ENCODE measurements around the gene RSF1. TPM values are rescaled to one million over a fixed set of nuclear protein-coding genes. Genes with fewer than 3 reads are reported as not detected.

RSF1 gene
- total RNA-seq, 4 donors from 2014 or later, result 32.2 to 51.5 (median 46.9) TPM

GRCh38 chr11:77690649-77691048, 129.9 kb downstream of the RSF1 start:
- 97% methylated on average over 3 of the region's 3 CpGs for WGBS, 2 donors
- intact Hi-C loops (cut with DNase I; ENCODE audit: low total_unique reads), result no loop called here
- no peak for TF ChIP-seq CTCF (IDR thresholded peaks at IDR 0.05)
- no peak for TF ChIP-seq POLR2A (IDR thresholded peaks at IDR 0.05)
- no peak for DNase-seq (ENCODE audit: low spot score in 2 of 2)
- H3K4me3 ChIP-seq (ENCODE audit: low read depth, poor library complexity, severe bottlenecking), result no peak overlapping the region

- H3K4me3 ChIP-seq (ENCODE audit: low read depth, poor library complexity, severe bottlenecking), result no peak overlapping the region
- TF ChIP-seq POLR2A (IDR thresholded peaks at IDR 0.05), result no peak
- TF ChIP-seq CTCF (IDR thresholded peaks at IDR 0.05), result no peak
- intact Hi-C loops (cut with DNase I; ENCODE audit: low total_unique reads), result no loop called here
- DNase-seq (ENCODE audit: low spot score in 2 of 2), result no peak
These were observed 133.4 kb downstream of the RSF1 start for GRCh38 chr11:77687088-77687487.

- TF ChIP-seq POLR2A (IDR thresholded peaks at IDR 0.05), result no peak
- WGBS, 2 donors, result 90 to 95% methylated on average over 3 of the region's 3 CpGs
- DNase-seq (ENCODE audit: low spot score in 2 of 2), result no peak
- intact Hi-C loops (cut with DNase I; ENCODE audit: low total_unique reads), result no loop called here
- H3K4me3 ChIP-seq (ENCODE audit: low read depth, poor library complexity, severe bottlenecking), result no peak overlapping the region
These were observed 143.4 kb downstream of the RSF1 start for GRCh38 chr11:77677138-77677537.

- intact Hi-C loops (cut with DNase I; ENCODE audit: low total_unique reads), result no loop called here
- WGBS, 2 donors, result 97 to 100% methylated on average over 1 of the region's 1 CpG
- H3K4me3 ChIP-seq (ENCODE audit: low read depth, poor library complexity, severe bottlenecking), result no peak overlapping the region
- no peak for DNase-seq (ENCODE audit: low spot score in 2 of 2)
- no peak for TF ChIP-seq POLR2A (IDR thresholded peaks at IDR 0.05)
- TF ChIP-seq CTCF (IDR thresholded peaks at IDR 0.05), result no peak
These were observed 148.3 kb downstream of the RSF1 start for GRCh38 chr11:77672264-77672663.

DNA sequence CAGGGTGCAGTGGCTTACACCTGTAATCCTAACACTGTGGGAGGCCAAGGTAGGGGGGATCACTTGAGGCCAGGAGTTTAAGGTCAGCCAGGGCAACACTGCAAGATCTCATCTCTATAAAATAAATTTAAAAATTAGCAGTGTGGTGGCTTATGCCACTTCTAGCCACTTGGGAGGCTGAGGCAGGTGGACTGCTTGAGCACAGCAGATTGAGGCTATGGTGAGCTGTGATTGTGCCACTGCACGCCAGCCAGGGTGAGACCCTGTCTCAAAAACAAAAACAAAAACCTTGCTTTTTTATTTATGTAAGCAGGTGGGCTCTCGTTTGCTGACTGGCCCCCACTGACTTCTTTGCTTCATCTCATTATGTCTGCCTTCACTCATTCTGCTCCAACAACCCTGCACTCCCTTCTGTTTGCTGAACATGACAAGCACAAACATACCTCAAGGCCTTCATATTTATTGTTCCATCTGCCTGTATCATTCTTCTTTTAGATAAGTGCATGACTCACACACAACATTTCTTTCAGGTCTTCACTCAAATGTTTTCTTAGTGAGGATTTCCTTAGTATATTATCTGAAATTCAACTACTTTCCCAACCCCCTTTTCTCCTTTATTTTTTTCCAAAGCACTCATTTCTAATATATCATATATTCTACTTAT, 150.5 kb downstream of the RSF1 start:
- H3K4me3 ChIP-seq (ENCODE audit: low read depth, poor library complexity, severe bottlenecking), result no peak overlapping the region
- intact Hi-C loops (cut with DNase I; ENCODE audit: low total_unique reads), result no loop called here
- WGBS, 2 donors, result 93 to 95% methylated on average over 2 of the region's 2 CpGs
- no peak for DNase-seq (ENCODE audit: low spot score in 2 of 2)
- TF ChIP-seq POLR2A (IDR thresholded peaks at IDR 0.05) (no peak), CTCF (IDR thresholded peaks at IDR 0.05) (no peak)

- no peak for TF ChIP-seq POLR2A (IDR thresholded peaks at IDR 0.05)
- TF ChIP-seq CTCF (IDR thresholded peaks at IDR 0.05), result no peak
- WGBS, 2 donors, result 94 to 98% methylated on average over 3 of the region's 3 CpGs
- intact Hi-C loops (cut with DNase I; ENCODE audit: low total_unique reads), result no loop called here
- H3K4me3 ChIP-seq (ENCODE audit: low read depth, poor library complexity, severe bottlenecking), result no peak overlapping the region
- DNase-seq (ENCODE audit: low spot score in 2 of 2), result no peak
These were observed 151.8 kb downstream of the RSF1 start for GRCh38 chr11:77668760-77669159.
